Measurements from ENCODE around the gene CDK9. TPM values are rescaled to one million over a fixed set of nuclear protein-coding genes. Genes with fewer than 3 reads are reported as not detected.

The CDK9 gene
- total RNA-seq, 2 donors from 2014 or later: 37.2 to 53.3 TPM

DNA sequence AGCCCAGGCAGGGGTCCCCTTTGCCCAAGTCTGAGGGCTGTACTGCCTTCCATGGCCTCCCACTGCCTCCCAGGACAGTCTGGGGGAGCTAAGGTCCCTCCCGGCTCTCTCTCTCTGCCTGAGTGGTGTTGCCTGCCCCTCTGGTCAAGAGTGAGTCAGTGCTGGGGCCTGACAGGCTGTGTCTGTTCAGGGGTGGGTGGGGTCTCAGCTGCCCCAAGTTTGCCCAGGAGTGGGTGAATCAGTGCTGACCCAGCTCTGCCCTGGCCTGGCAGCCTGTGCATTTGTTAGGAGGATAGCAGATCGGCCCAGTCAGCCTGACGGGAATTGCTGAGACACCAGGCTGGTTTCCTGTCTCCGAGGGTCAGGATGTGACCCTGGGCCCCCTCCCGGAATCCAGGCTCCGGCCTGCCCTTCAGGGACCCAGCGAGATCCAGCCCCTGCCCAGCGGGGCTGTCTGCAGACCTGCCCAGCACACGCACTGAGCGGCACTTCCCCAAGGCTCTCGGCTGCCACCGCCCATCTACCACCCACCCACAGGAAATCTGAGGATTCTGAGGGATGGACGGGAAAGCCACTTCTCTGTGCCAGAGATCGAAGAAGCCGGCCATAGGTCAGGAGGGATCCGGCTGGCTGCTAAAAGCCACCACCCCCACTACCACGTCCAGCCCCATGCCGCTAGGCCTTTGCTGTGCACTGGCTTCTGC, 52.7 kb downstream of the CDK9 start:
- Histone ChIP-seq H3K27ac (peak overlapping the region; percentile 90 to 91), H3K36me3 (peaks cover 34% of the 10 kb centered on the region), H3K9me3 (no peaks in the 10 kb centered on the region), H3K4me3 (peak overlapping the region in 1 of 2 donors; percentile 14), H3K27me3 (no peaks in the 10 kb centered on the region), H3K4me1 (peaks cover 0 to 86% of the 10 kb centered on the region in 2 donors)
- TF ChIP-seq, protein P1, sequence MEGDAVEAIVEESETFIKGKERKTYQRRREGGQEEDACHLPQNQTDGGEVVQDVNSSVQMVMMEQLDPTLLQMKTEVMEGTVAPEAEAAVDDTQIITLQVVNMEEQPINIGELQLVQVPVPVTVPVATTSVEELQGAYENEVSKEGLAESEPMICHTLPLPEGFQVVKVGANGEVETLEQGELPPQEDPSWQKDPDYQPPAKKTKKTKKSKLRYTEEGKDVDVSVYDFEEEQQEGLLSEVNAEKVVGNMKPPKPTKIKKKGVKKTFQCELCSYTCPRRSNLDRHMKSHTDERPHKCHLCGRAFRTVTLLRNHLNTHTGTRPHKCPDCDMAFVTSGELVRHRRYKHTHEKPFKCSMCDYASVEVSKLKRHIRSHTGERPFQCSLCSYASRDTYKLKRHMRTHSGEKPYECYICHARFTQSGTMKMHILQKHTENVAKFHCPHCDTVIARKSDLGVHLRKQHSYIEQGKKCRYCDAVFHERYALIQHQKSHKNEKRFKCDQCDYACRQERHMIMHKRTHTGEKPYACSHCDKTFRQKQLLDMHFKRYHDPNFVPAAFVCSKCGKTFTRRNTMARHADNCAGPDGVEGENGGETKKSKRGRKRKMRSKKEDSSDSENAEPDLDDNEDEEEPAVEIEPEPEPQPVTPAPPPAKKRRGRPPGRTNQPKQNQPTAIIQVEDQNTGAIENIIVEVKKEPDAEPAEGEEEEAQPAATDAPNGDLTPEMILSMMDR (IDR thresholded peaks at IDR 0.05): no peak
- peak; percentile 96 for DNase-seq (ENCODE audit: low spot score)

Small RNAs within 50 kb of the gene (microRNA-seq; reads per million reads assigned to microRNA genes)
- gene MIR2861 (ENCODE audit: borderline number of aligned reads in 2 of 2, borderline replicate concordance in 1 of 2) (0 reads per million in 2 donors), gene MIR3960 (ENCODE audit: borderline number of aligned reads in 2 of 2, borderline replicate concordance in 1 of 2) (0 reads per million in 2 donors)

Other genes with a start within 250 kb of the CDK9 start
- 10 to 100 TPM; 44.9 to 72.8 TPM for gene STXBP1, start 173.8 kb upstream of the CDK9 start, total RNA-seq
- gene CFAP157, start 79.0 kb upstream of the CDK9 start, total RNA-seq: not detected
- 10 to 100 TPM; 16.5 to 16.7 TPM for gene PTRH1, start 70.4 kb upstream of the CDK9 start, total RNA-seq
- gene TTC16, start 70.0 kb upstream of the CDK9 start, total RNA-seq: under 1 TPM; 0.11 to 0.16 TPM
- 1 to 10 TPM; 3.9 to 7.0 TPM for gene TOR2A, start 50.7 kb upstream of the CDK9 start, total RNA-seq
- 10 to 100 TPM; 11.5 to 16.5 TPM for gene SH2D3C, start 7.4 kb upstream of the CDK9 start, total RNA-seq
- gene FPGS, start 16.8 kb downstream of the CDK9 start, total RNA-seq: 10 to 100 TPM; 43.9 to 47.0 TPM
- 100 to 1,000 TPM; 142 to 511 TPM for gene ENG, start 68.6 kb downstream of the CDK9 start, total RNA-seq
- 100 to 1,000 TPM; 263 to 398 TPM for gene AK1, start 91.6 kb downstream of the CDK9 start, total RNA-seq
- 100 to 1,000 TPM in 1 of 2 donors, 10 to 100 TPM in 1; 68.2 to 106 TPM for gene ST6GALNAC6, start 113.6 kb downstream of the CDK9 start, total RNA-seq
- 10 to 100 TPM; 31.7 to 59.0 TPM for gene ST6GALNAC4, start 131.0 kb downstream of the CDK9 start, total RNA-seq
- under 1 TPM in 1 of 2 donors, not detected in 1; 0.20 TPM for gene PIP5KL1, start 144.7 kb downstream of the CDK9 start, total RNA-seq
- gene DPM2, start 151.8 kb downstream of the CDK9 start, total RNA-seq: 10 to 100 TPM in 1 of 2 donors, 1 to 10 TPM in 1; 4.7 to 11.4 TPM
- 10 to 100 TPM in 1 of 2 donors, 1 to 10 TPM in 1; 8.3 to 11.6 TPM for gene EEIG1, start 195.0 kb downstream of the CDK9 start, total RNA-seq

All from right atrium auricular region (tissue), 2 donors.